ENCODE data around the gene RYR2. TPM values are rescaled to one million over a fixed set of nuclear protein-coding genes. Genes with fewer than 3 reads are reported as not detected.

The RYR2 gene
- polyA plus RNA-seq, 1 of the 3 experiments (the other 2 are of a cell fraction): under 0.01 TPM

DNA sequence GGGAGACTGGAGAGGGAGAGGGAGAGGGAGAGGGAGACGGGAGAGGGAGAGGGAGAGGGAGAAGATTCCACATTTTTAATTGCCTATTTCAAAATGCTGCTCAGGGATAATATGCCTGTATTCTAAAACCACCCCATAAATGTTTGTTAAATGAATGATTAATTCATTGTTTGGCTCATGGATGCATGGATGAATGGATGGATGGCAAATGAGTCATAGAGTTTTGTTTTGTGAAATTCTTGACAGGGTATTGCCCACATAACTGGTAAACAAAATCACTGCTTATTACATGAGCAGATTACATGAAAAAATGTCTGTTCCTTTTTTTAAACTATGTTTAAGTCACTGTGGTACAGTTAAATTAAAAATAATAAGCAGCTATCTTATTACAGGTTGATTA is 628.3 kb downstream of the RYR2 start:
- Histone ChIP-seq H3K27ac (ENCODE audit: low read depth in 2 of 2, low read length in 1 of 2) (no peak overlapping the region), H2AFZ (ENCODE audit: low read depth) (no peak overlapping the region), H3K9ac (no peak overlapping the region), H3K27me3 (ENCODE audit: insufficient read depth) (no peaks in the 10 kb centered on the region), H3K9me3 (no peaks in the 10 kb centered on the region), H3K9me2 (no peaks in the 10 kb centered on the region), H3K4me2 (no peak overlapping the region), H3K79me2 (ENCODE audit: insufficient read depth) (no peaks in the 10 kb centered on the region), H3K4me1 (ENCODE audit: control insufficient read depth in 1 of 2, insufficient read depth in 2 of 2, low read depth in 1 of 2, low read length in 1 of 2) (no peaks in the 10 kb centered on the region), H3K36me3 (replicated peaks in 1 of 2; ENCODE audit: control insufficient read depth in 1 of 2, insufficient read depth in 2 of 2, low read length in 1 of 2) (no peaks in the 10 kb centered on the region), H4K20me1 (ENCODE audit: insufficient read depth) (no peaks in the 10 kb centered on the region), H3F3A (replicated peaks; ENCODE audit: insufficient read depth) (no peaks in the 10 kb centered on the region), H3K4me3 (ENCODE audit: low read depth in 2 of 2, low read length in 1 of 2) (no peak overlapping the region)
- TF ChIP-seq RFX5 (IDR thresholded peaks at IDR 0.05; ENCODE audit: low read length) (no peak), YY1 (IDR thresholded peaks at IDR 0.05; ENCODE audit: low read depth) (no peak), TCF12 (IDR thresholded peaks at IDR 0.05) (no peak), EZH2phosphoT487 (IDR thresholded peaks at IDR 0.05; ENCODE audit: borderline replicate concordance, low read depth) (no peak), REST (IDR thresholded peaks at IDR 0.05; ENCODE audit: low read depth, low read length) (no peak), ZBTB33 (IDR thresholded peaks at IDR 0.05; ENCODE audit: borderline replicate concordance, low read depth) (no peak), FOXJ3 (CRISPR knock-in tag; IDR thresholded peaks at IDR 0.05) (no peak)
- 25% methylated on average over 1 of the region's 1 CpG for WGBS (ENCODE audit: low lambda C conversion rate)
- no peak for DNase-seq
- CTCF ChIA-PET: no interaction called here
- POLR2A ChIA-PET: no interaction called here

- WGBS (ENCODE audit: low lambda C conversion rate): 27% methylated on average over 4 of the region's 4 CpGs
- CTCF ChIA-PET: interaction anchor here (1.1 kb wide), 1 partner anchor 131 kb away, joined by 4 read pairs; no protein-coding TSS in a partner anchor
- TF ChIP-seq, protein P1, sequence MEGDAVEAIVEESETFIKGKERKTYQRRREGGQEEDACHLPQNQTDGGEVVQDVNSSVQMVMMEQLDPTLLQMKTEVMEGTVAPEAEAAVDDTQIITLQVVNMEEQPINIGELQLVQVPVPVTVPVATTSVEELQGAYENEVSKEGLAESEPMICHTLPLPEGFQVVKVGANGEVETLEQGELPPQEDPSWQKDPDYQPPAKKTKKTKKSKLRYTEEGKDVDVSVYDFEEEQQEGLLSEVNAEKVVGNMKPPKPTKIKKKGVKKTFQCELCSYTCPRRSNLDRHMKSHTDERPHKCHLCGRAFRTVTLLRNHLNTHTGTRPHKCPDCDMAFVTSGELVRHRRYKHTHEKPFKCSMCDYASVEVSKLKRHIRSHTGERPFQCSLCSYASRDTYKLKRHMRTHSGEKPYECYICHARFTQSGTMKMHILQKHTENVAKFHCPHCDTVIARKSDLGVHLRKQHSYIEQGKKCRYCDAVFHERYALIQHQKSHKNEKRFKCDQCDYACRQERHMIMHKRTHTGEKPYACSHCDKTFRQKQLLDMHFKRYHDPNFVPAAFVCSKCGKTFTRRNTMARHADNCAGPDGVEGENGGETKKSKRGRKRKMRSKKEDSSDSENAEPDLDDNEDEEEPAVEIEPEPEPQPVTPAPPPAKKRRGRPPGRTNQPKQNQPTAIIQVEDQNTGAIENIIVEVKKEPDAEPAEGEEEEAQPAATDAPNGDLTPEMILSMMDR (IDR thresholded peaks at IDR 0.05): no peak
- TF ChIP-seq IRF3 (IDR thresholded peaks at IDR 0.05; ENCODE audit: low read depth, low read length): no peak
- TF ChIP-seq SMC3 (IDR thresholded peaks at IDR 0.05; ENCODE audit: low read depth, low read length): no peak
- TF ChIP-seq RAD21 (IDR thresholded peaks at IDR 0.05; ENCODE audit: low read length): no peak
- TF ChIP-seq MAX (IDR thresholded peaks at IDR 0.05; ENCODE audit: low read depth): no peak
- TF ChIP-seq TAF1 (IDR thresholded peaks at IDR 0.05; ENCODE audit: borderline replicate concordance, low read depth, low read length): no peak
- no peak for TF ChIP-seq MEF2A (IDR thresholded peaks at IDR 0.05; ENCODE audit: borderline replicate concordance, low read depth)
- no peak for TF ChIP-seq EZH2phosphoT487 (IDR thresholded peaks at IDR 0.05; ENCODE audit: borderline replicate concordance, low read depth)
- TF ChIP-seq MXI1 (IDR thresholded peaks at IDR 0.05; ENCODE audit: low read depth, low read length): no peak
- no peak for TF ChIP-seq YY1 (IDR thresholded peaks at IDR 0.05; ENCODE audit: low read depth)
- no peak for TF ChIP-seq PBX3 (IDR thresholded peaks at IDR 0.05)
- no peak for TF ChIP-seq RFX5 (IDR thresholded peaks at IDR 0.05; ENCODE audit: low read length)
- no peak for TF ChIP-seq CHD2 (IDR thresholded peaks at IDR 0.05; ENCODE audit: low read length, partially characterized antibody)
- TF ChIP-seq POLR2AphosphoS5 (IDR thresholded peaks at IDR 0.05; ENCODE audit: low read depth, low read length): no peak
Observed at GRCh38 chr1:237671262-237671661, 629.3 kb downstream of the RYR2 start.

More at GRCh38 chr1:237671262-237671661, 629.3 kb downstream of the RYR2 start:
- Histone ChIP-seq H3K4me1 (ENCODE audit: control insufficient read depth in 1 of 2, insufficient read depth in 2 of 2, low read depth in 1 of 2, low read length in 1 of 2) (no peaks in the 10 kb centered on the region), H4K20me1 (ENCODE audit: insufficient read depth) (no peaks in the 10 kb centered on the region), H3K9me2 (no peaks in the 10 kb centered on the region), H3K9ac (no peak overlapping the region), H3K4me2 (no peak overlapping the region), H3K36me3 (replicated peaks in 1 of 2; ENCODE audit: control insufficient read depth in 1 of 2, insufficient read depth in 2 of 2, low read length in 1 of 2) (no peaks in the 10 kb centered on the region), H3K27ac (ENCODE audit: low read depth in 2 of 2, low read length in 1 of 2) (no peak overlapping the region), H3K27me3 (ENCODE audit: insufficient read depth) (no peaks in the 10 kb centered on the region), H2AFZ (ENCODE audit: low read depth) (no peak overlapping the region), H3K4me3 (ENCODE audit: low read depth in 2 of 2, low read length in 1 of 2) (no peak overlapping the region), H3F3A (replicated peaks; ENCODE audit: insufficient read depth) (no peaks in the 10 kb centered on the region), H3K9me3 (no peaks in the 10 kb centered on the region), H3K79me2 (ENCODE audit: insufficient read depth) (no peaks in the 10 kb centered on the region)
- no peak for DNase-seq
- POLR2A ChIA-PET: no interaction called here

Data from SK-N-SH (cell line).